WTC11 (cell line): ENCODE data around the gene FXYD3. TPM values are rescaled to one million over a fixed set of nuclear protein-coding genes. Genes with fewer than 3 reads are reported as not detected.

Source experiments
- ATAC-seq: fragments of 200-7000 bp; cut with Tn5 transposase; 2 replicates; pipeline ENCODE4 v1.10.0; 2021; ENCODE audit warnings: mild to moderate bottlenecking, moderate library complexity
- CTCF ChIA-PET: fragments of 300-600 bp; sonication (Branson Sonifier 250); formaldehyde crosslinking; loops from one replicate; lab custom pipeline; 2021; ENCODE audit warnings: antibody characterized with exemption; lab: Charles Lee
- POLR2A ChIA-PET: fragments of 350-600 bp; sonication (Branson Sonifier 250); formaldehyde crosslinking; loops from one replicate; lab custom pipeline; 2021; ENCODE audit warnings: antibody characterized with exemption; lab: Charles Lee
- DNase-seq: peaks from one replicate; pipeline ENCODE4 v3.0.0; 2021; ENCODE audit warnings: low spot score
- H3K27ac Mint-ChIP-seq: 2 replicates; pipeline ENCODE4 v1.8.0; 2021; ENCODE audit warnings: mixed read lengths
- H3K27me3 Mint-ChIP-seq: 2 replicates; pipeline ENCODE4 v1.8.0; 2021; ENCODE audit warnings: low read depth, mild to moderate bottlenecking, moderate library complexity, mixed read lengths
- H3K36me3 Mint-ChIP-seq: 2 replicates; pipeline ENCODE4 v1.8.0; 2021; ENCODE audit warnings: mixed read lengths
- H3K4me1 Mint-ChIP-seq: 2 replicates; pipeline ENCODE4 v1.8.0; 2022; ENCODE audit warnings: mixed read lengths
- H3K4me3 Mint-ChIP-seq: 2 replicates; pipeline ENCODE4 v1.8.0; 2021; ENCODE audit warnings: mild to moderate bottlenecking, moderate library complexity, mixed read lengths
- H3K9me3 Mint-ChIP-seq: 2 replicates; pipeline ENCODE4 v1.8.0; 2021; ENCODE audit warnings: mixed read lengths
- CREB1 ChIP-seq: sonication (generic); formaldehyde crosslinking; IDR thresholded peaks from 2 replicates; pipeline ENCODE4 v1.8.0; 2023; ENCODE audit warnings: mild to moderate bottlenecking, missing genetic modification reagents
- CREM ChIP-seq: sonication (generic); formaldehyde crosslinking; IDR thresholded peaks from 2 replicates; pipeline ENCODE4 v1.8.1; 2022; ENCODE audit warnings: mild to moderate bottlenecking, missing genetic modification reagents, moderate library complexity
- ETV6 ChIP-seq: sonication (generic); formaldehyde crosslinking; IDR thresholded peaks from 2 replicates; pipeline ENCODE4 v1.8.1; 2022; ENCODE audit warnings: mild to moderate bottlenecking, missing genetic modification reagents
- JAZF1 ChIP-seq: fragments of 250-450 bp; sonication (Bioruptor Pico); IDR thresholded peaks from 2 replicates; pipeline ENCODE4 v1.9.0; 2021; ENCODE audit warnings: moderate library complexity, mild to moderate bottlenecking, inconsistent platforms
- JUN ChIP-seq: sonication (generic); formaldehyde crosslinking; IDR thresholded peaks from 2 replicates; pipeline ENCODE4 v1.8.0; 2023; ENCODE audit warnings: mild to moderate bottlenecking, missing genetic modification reagents
- MXD4 ChIP-seq: fragments of 250-450 bp; sonication (Bioruptor Pico); IDR thresholded peaks from 2 replicates; pipeline ENCODE4 v1.8.0; 2021; ENCODE audit warnings: mild to moderate bottlenecking, moderate library complexity, borderline replicate concordance
- NFYB ChIP-seq: sonication (generic); formaldehyde crosslinking; conservative IDR thresholded peaks from 2 replicates; pipeline ENCODE4 v1.8.0; 2022; ENCODE audit warnings: low read depth, missing genetic modification reagents
- NR1H2 ChIP-seq: sonication (generic); formaldehyde crosslinking; IDR thresholded peaks from 2 replicates; pipeline ENCODE4 v1.9.0; 2021; ENCODE audit warnings: mild to moderate bottlenecking, moderate library complexity, missing genetic modification reagents
- NR2C2 ChIP-seq: sonication (generic); formaldehyde crosslinking; IDR thresholded peaks from 2 replicates; pipeline ENCODE4 v1.8.0; 2022; ENCODE audit warnings: mild to moderate bottlenecking, missing genetic modification reagents
- NR3C1 ChIP-seq: sonication (generic); formaldehyde crosslinking; conservative IDR thresholded peaks from 2 replicates; pipeline ENCODE4 v1.8.1; 2023; ENCODE audit warnings: low read depth, mild to moderate bottlenecking, missing genetic modification reagents
- RELA ChIP-seq: sonication (generic); formaldehyde crosslinking; IDR thresholded peaks from 2 replicates; pipeline ENCODE4 v1.8.1; 2022; ENCODE audit warnings: missing genetic modification reagents, mild to moderate bottlenecking, borderline replicate concordance
- total RNA-seq: library from RNA; stranded (reverse); gene quantifications from 3 replicates; pipeline ENCODE4 v1.2.3, GENCODE V29; 2021
- TF ChIP-seq, protein P1 (sequence below): fragments of 200-600 bp; IDR thresholded peaks from 2 replicates; pipeline ENCODE4 v1.8.0; 2022; ENCODE audit warnings: antibody characterized with exemption
- TF ChIP-seq, protein P2 (sequence below): sonication (generic); formaldehyde crosslinking; IDR thresholded peaks from 2 replicates; pipeline ENCODE4 v1.8.1; 2023; ENCODE audit warnings: mild to moderate bottlenecking, missing genetic modification reagents, moderate library complexity
- TF ChIP-seq, protein P3 (sequence below): sonication (generic); formaldehyde crosslinking; IDR thresholded peaks from 2 replicates; pipeline ENCODE4 v1.8.1; 2022; ENCODE audit warnings: mild to moderate bottlenecking, missing genetic modification reagents, moderate library complexity, borderline replicate concordance
- TF ChIP-seq, protein P4 (sequence below): sonication (generic); formaldehyde crosslinking; IDR thresholded peaks from 2 replicates; pipeline ENCODE4 v1.8.1; 2023; ENCODE audit warnings: mild to moderate bottlenecking, moderate library complexity, missing genetic modification reagents
- TF ChIP-seq, protein P5 (sequence below): sonication (generic); formaldehyde crosslinking; IDR thresholded peaks from 2 replicates; pipeline ENCODE4 v1.8.0; 2023; ENCODE audit warnings: missing genetic modification reagents
- TF ChIP-seq, protein P6 (sequence below): sonication (generic); formaldehyde crosslinking; IDR thresholded peaks from 2 replicates; pipeline ENCODE4 v1.8.1; 2022; ENCODE audit warnings: low read depth, missing genetic modification reagents, borderline replicate concordance

The FXYD3 gene
- total RNA-seq, 1 experiment from 2014 or later: 1.8 TPM

DNA sequence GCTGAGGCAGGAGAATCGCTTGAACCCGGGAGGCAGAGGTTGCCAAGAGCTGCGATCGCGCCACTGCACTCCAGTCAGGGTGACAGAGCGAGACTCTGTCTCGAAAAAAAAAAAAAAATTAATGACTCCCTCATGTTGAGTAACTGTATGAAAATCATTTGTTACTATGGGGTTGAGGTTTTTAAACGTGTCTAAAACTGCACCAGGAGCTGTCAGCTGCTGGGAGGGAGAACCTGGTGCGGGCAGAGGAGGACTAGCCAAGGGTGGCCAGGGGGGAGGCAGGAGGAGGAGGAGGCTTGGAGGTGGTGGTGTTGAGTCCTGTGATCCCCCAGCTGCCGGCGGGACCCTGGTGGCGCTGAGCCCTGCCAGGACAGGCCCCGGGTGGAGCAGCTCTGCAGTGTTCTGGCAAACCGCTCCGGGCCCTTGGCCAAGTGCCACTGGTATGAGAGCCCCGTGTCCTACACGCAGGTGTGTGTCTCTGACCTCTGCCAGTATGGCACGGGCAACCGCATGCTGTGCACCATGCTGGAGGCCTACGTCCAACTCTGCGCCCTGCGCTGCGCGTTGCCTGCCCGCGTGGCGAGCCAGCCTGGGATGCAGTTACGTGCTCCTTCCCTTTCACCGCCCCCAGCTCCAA is 17.1 kb upstream of the FXYD3 start:
- no peaks in the 10 kb centered on the region for H3K36me3 Mint-ChIP-seq
- no peaks in the 10 kb centered on the region for H3K27me3 Mint-ChIP-seq
- no peak for ATAC-seq
- no peak for DNase-seq
- POLR2A ChIA-PET: no interaction called here
- no peaks in the 10 kb centered on the region for H3K9me3 Mint-ChIP-seq
- TF ChIP-seq CREB1 (CRISPR knock-in tag) (no peak), NR3C1 (CRISPR knock-in tag) (no peak), MXD4 (CRISPR knock-in tag) (no peak), NR2C2 (CRISPR knock-in tag) (no peak), NFYB (CRISPR knock-in tag) (no peak), NR1H2 (no peak), CREM (CRISPR knock-in tag) (no peak), RELA (CRISPR knock-in tag) (no peak), JAZF1 (CRISPR knock-in tag) (no peak), JUN (CRISPR knock-in tag) (no peak), ETV6 (CRISPR knock-in tag) (no peak)
- TF ChIP-seq, protein P1, sequence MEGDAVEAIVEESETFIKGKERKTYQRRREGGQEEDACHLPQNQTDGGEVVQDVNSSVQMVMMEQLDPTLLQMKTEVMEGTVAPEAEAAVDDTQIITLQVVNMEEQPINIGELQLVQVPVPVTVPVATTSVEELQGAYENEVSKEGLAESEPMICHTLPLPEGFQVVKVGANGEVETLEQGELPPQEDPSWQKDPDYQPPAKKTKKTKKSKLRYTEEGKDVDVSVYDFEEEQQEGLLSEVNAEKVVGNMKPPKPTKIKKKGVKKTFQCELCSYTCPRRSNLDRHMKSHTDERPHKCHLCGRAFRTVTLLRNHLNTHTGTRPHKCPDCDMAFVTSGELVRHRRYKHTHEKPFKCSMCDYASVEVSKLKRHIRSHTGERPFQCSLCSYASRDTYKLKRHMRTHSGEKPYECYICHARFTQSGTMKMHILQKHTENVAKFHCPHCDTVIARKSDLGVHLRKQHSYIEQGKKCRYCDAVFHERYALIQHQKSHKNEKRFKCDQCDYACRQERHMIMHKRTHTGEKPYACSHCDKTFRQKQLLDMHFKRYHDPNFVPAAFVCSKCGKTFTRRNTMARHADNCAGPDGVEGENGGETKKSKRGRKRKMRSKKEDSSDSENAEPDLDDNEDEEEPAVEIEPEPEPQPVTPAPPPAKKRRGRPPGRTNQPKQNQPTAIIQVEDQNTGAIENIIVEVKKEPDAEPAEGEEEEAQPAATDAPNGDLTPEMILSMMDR: no peak
- TF ChIP-seq, protein P2, sequence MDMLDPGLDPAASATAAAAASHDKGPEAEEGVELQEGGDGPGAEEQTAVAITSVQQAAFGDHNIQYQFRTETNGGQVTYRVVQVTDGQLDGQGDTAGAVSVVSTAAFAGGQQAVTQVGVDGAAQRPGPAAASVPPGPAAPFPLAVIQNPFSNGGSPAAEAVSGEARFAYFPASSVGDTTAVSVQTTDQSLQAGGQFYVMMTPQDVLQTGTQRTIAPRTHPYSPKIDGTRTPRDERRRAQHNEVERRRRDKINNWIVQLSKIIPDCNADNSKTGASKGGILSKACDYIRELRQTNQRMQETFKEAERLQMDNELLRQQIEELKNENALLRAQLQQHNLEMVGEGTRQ (CRISPR knock-in tag): no peak
- TF ChIP-seq, protein P3, sequence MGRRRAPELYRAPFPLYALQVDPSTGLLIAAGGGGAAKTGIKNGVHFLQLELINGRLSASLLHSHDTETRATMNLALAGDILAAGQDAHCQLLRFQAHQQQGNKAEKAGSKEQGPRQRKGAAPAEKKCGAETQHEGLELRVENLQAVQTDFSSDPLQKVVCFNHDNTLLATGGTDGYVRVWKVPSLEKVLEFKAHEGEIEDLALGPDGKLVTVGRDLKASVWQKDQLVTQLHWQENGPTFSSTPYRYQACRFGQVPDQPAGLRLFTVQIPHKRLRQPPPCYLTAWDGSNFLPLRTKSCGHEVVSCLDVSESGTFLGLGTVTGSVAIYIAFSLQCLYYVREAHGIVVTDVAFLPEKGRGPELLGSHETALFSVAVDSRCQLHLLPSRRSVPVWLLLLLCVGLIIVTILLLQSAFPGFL (CRISPR knock-in tag): no peak
- TF ChIP-seq, protein P4, sequence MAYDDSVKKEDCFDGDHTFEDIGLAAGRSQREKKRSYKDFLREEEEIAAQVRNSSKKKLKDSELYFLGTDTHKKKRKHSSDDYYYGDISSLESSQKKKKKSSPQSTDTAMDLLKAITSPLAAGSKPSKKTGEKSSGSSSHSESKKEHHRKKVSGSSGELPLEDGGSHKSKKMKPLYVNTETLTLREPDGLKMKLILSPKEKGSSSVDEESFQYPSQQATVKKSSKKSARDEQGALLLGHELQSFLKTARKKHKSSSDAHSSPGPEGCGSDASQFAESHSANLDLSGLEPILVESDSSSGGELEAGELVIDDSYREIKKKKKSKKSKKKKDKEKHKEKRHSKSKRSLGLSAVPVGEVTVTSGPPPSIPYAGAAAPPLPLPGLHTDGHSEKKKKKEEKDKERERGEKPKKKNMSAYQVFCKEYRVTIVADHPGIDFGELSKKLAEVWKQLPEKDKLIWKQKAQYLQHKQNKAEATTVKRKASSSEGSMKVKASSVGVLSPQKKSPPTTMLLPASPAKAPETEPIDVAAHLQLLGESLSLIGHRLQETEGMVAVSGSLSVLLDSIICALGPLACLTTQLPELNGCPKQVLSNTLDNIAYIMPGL (CRISPR knock-in tag): no peak
- TF ChIP-seq, protein P5, sequence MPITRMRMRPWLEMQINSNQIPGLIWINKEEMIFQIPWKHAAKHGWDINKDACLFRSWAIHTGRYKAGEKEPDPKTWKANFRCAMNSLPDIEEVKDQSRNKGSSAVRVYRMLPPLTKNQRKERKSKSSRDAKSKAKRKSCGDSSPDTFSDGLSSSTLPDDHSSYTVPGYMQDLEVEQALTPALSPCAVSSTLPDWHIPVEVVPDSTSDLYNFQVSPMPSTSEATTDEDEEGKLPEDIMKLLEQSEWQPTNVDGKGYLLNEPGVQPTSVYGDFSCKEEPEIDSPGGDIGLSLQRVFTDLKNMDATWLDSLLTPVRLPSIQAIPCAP (CRISPR knock-in tag): no peak
- TF ChIP-seq, protein P6, sequence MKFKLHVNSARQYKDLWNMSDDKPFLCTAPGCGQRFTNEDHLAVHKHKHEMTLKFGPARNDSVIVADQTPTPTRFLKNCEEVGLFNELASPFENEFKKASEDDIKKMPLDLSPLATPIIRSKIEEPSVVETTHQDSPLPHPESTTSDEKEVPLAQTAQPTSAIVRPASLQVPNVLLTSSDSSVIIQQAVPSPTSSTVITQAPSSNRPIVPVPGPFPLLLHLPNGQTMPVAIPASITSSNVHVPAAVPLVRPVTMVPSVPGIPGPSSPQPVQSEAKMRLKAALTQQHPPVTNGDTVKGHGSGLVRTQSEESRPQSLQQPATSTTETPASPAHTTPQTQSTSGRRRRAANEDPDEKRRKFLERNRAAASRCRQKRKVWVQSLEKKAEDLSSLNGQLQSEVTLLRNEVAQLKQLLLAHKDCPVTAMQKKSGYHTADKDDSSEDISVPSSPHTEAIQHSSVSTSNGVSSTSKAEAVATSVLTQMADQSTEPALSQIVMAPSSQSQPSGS (CRISPR knock-in tag): no peak
- CTCF ChIA-PET: interaction anchor here (0.8 to 4.1 kb wide), 9 partner anchors 8 to 43 kb away, joined by 3 to 14 read pairs (median 6); partner anchors contain the start of gene FXYD3
- peaks cover 10% of the 10 kb centered on the region for H3K4me1 Mint-ChIP-seq
- no peak overlapping the region for H3K27ac Mint-ChIP-seq
- H3K4me3 Mint-ChIP-seq: no peak overlapping the region
